ENCODE results near the gene TNIP2.

DNA sequence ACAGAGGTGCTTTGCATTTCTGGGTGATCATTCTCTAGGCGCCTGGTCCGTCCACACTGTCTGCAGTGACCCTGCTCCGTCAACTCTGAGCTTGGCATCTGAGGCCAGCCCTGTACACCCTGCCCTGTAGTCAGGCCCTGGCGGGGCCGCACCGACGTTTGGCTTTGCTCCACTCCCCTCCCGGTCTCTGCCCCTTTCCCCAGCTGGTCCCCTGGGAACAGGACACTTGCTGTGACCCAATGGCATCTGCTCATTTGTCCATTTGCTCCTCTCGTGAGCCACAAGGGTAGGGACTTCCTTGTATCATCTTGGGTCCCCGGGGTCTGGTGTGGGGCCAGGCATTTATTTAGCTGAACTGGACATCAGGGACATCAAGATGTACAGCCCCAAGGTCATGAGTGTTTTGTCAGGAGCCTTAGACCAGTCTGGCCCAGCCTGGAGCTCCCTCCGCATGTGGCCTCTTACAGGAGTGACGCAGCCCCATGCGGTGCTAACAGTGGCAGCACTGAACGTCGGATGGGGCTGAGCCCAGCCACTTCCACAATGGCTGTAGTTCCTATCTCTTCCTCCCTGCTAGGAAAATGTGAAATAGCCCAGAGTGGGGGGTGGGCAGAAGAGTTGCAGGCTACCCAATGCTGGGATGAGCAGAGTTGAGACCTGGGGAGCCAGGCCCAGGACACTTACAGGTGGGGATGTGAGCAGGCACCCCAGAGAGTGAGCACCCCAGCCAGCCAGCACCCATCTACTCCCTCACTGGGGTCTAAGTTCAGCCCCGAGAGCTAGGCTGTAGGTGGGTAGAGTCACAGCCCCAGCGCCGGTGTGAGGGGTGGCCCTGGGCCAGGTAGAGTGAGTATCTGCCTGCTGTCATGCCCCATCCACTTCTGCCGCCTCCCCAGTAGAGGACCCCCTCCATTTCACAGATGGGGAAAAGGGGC lies 34.7 kb upstream of the TNIP2 start:
- TF ChIP-seq, protein P1, sequence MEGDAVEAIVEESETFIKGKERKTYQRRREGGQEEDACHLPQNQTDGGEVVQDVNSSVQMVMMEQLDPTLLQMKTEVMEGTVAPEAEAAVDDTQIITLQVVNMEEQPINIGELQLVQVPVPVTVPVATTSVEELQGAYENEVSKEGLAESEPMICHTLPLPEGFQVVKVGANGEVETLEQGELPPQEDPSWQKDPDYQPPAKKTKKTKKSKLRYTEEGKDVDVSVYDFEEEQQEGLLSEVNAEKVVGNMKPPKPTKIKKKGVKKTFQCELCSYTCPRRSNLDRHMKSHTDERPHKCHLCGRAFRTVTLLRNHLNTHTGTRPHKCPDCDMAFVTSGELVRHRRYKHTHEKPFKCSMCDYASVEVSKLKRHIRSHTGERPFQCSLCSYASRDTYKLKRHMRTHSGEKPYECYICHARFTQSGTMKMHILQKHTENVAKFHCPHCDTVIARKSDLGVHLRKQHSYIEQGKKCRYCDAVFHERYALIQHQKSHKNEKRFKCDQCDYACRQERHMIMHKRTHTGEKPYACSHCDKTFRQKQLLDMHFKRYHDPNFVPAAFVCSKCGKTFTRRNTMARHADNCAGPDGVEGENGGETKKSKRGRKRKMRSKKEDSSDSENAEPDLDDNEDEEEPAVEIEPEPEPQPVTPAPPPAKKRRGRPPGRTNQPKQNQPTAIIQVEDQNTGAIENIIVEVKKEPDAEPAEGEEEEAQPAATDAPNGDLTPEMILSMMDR (conservative IDR thresholded peaks at IDR 0.05; ENCODE audit: low read depth, low read length), result no peak
- TF ChIP-seq EZH2 (IDR thresholded peaks at IDR 0.05; ENCODE audit: low read length, unreplicated experiment) (no peak), EZH2phosphoT487 (IDR thresholded peaks at IDR 0.05; ENCODE audit: borderline replicate concordance, low read length) (no peak)
